Endothelial cell of hepatic sinusoid (primary cell): Measurements from ENCODE around the gene ACTR5.
"Not testable (repeated sequence)": the region's sequence is repeated elsewhere in the genome, so short reads cannot be mapped to it uniquely, and the experiment has no call there.

Experiments used
- in situ Hi-C: cut with HindIII; loops from 2 replicates; pipeline ENCODE4 v1.10.0; 2017; ENCODE audit warnings: low sequenced_read_pairs

The ACTR5 gene

DNA sequence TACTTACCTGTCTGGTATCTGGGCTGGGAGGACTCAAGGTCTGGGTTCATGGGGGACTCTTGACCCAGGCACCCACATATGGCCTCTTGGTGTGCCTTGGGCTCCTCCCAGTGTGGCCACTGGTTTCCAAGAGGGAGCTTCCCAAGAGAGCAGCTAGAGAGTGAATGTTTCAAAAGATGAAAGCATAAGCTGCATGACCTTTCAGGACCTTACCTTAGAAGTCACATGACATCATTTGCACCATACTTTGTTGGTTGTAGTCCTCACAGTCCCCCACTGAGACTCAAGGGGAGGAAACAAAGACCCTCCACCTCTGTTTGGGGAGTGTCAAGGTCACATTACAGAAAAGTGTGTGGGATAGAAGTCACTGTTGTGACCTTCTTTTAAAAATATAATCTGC lies 13.9 kb downstream of the ACTR5 start:
- in situ Hi-C loops: no loop called here

DNA sequence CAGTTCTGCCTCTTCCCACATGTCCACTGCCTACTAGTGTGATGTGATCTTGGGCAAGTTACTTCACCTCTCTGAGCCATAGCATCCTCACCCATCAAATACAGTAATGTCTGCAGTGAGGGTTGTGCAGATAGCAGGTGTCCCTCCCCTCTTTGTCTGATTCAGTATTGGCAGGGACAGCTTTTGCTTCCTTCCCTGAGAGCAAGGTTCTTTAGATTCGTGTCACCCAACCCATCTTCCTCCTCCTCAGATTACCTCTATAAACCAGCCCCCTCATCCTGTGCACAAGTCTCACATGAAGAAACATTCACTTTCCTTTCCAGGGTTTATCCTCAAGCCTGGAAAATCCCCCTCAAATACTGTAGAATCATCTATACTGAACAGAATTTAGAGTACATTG lies 15.4 kb downstream of the ACTR5 start:
- in situ Hi-C loops: no loop called here

DNA sequence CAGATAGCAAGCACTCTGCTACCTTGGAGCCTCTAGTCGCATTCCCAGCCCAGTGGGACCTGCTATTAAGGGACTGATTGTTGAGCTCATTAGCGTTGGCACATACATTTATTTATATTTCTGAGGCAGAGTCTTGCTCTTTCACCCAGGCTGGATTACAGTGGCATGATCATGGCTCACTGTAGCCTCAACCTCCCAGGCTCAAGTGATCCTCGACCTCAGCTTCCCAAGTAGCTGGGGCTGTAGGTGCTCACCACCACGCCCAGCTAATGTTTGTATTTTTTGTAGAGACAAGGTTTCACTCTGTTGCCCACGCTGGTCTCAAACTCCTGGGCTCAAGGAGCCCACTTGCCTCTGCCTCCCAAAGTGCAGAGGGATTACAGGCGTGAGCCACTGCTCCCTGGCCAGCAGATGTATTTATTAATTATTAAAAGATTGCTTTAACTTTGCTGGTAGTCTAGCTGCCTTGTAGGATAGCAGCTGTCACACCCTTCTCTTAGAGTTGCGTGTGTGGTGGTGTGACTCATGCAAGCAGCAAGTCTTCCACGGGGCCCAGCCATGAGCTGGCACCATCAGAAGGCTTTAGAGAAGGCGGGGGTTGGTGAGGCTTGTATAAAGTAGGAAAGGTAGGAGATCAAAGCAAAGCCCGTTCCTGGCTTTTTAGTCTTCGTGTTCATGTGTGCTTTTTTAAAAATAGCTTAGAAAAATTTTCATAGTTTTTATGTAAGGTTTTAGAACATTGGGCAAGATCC lies 16.5 kb downstream of the ACTR5 start:
- in situ Hi-C loops: no loop called here

DNA sequence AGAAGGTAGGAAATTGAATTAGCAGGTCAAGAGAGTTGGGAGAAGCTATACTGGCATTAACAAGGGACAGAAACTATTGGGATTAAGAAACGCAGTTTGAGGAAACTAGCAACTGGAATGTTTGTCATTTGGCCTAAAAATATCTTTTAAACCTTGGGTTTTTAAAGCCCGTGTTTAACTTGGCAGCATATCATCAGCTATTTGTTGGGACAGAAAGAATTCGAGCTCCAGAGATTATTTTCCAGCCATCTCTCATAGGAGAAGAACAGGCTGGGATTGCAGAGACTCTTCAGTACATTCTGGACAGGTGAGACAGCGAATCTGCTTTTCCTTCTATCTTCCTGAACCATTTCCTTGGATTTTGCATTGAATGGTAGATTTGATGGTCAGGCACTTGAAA lies 17.8 kb downstream of the ACTR5 start:
- in situ Hi-C loops: no loop called here

DNA sequence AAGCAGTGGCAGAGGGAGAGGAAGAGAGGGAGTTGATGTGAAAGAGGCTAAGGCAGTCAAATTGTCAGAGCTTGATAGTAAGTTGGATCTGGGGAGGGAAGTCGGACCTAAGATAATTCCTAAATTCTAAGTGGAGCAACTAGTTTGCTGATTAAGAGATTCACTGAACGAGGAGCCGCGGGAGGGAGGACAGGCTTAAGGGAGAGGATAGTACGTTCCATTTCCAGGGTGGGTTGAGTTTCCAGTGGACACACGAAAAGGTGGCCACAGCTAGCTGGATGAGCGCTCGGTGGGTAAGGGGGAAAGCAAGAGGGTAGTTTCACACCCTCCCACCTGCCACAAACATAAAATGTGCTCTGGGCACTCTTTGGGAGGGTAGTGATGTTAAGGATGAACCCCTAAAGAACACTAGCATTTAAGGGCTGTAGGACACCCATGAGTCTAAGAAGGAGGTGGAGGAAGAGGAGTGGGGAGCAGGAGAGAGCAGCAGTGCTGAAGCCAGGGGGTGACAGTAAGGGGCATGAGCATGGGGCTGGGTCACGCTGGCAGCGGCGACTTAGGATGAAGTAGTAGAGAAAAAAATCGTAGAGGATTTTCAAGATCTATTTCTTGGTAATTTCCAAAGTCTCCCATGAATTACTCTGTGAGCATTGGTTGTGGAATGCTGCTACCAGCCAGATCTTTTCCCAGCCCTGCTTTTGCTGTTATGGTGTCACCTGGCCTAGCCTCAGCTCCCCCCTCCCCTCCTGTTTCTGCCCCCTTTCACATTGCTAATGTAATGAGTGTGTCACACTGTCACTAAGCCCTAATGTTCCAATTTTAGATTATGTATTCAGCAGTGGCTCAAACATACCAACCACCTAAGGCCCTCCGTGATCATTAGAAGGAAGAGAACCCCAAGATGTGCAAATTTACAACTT lies 21.4 kb downstream of the ACTR5 start:
- in situ Hi-C loops: no loop called here

DNA sequence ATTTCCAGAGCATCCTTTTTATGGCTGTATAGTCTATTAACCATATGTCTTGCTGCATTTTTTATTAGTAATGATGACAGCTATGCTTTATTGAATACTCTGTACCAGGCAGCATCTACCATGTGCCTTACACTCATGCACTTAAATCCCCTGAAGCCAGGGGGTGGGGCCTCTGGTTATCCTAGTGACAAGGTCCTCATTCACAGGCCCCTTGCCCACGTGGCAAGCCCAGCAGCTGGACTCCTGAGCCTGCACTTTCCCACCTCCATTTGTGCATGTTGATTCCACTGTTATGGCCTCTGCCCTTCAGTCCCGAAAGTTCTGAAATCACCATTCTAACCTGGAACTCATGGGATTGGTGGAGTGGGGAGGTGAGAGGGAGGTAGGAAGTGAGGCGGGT lies 22.3 kb downstream of the ACTR5 start:
- in situ Hi-C loops: no loop called here

DNA sequence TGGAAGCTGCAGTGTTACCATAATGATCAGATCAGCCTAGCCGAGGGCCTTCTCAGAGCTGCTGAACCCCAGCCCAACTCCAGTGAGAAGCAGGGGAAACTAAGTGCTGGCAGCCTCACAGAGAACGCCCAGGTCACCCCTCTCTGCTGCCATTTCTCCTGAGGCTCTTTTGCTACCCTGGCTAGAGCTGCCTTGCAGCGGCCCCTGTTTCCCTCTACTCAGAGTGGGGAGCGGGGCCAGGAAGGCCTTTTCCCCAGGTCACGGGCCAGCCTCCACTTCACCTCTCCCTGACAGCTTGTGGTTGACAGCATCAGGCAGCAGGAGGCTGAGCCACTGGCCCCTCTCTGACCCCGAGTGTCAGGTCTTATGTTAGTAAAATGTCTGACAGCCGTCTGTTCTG lies 22.7 kb downstream of the ACTR5 start:
- in situ Hi-C loops: no loop called here

DNA sequence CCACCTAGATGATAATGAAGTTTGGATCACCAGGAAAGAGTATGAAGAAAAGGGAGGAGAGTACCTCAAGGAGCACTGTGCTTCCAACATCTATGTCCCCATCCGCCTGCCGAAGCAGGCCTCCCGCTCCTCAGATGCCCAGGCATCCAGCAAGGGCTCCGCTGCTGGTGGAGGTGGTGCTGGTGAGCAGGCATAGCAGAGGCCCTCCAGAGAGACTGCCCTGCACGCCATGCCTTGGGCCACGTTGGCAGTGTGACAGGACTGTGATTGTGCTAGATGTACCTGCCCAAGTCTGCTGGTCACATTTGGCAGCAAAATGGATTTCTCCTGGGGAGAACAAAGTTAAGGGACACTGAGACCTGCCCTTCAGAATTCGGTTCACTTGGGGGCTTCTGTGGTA lies 23.4 kb downstream of the ACTR5 start:
- in situ Hi-C loops: no loop called here

DNA sequence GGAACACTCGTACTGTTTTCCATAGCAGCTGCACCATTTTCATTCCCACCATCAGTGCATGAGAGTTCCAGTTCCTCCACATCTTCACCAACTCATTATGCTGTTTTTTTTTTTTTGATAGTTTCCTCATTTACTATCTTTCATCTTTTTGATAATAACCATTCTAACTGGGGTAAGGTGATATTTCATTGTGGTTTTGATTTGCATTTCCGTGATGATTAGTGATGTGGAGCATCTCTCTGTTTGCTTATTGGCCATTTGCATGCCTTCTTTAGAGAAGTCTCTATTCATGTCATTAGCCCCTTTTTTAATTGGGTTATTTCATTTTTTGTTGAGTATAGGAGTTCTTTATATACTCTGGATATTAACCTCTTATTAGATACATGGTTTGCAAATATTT lies 25.9 kb downstream of the ACTR5 start:
- in situ Hi-C loops: no loop called here

DNA sequence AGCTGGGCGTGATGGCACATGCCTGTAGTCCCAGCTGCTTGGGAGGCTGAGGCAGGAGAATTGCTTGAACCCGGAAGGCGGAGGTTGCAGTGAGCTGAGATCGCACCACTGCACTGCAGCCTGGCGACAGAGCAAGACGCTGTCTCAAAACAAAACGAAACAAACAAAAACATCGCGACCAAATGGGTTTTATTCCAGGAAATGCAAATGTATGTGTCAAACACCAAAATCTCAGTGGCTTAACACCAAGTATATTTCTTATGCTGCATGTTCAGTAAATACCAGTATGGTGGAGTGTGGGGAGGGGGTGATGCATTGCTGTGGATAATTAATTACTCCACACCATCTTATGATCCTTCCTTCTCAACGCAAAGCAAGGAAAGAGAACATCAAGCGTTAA lies 28.1 kb downstream of the ACTR5 start:
- in situ Hi-C loops: no loop called here

DNA sequence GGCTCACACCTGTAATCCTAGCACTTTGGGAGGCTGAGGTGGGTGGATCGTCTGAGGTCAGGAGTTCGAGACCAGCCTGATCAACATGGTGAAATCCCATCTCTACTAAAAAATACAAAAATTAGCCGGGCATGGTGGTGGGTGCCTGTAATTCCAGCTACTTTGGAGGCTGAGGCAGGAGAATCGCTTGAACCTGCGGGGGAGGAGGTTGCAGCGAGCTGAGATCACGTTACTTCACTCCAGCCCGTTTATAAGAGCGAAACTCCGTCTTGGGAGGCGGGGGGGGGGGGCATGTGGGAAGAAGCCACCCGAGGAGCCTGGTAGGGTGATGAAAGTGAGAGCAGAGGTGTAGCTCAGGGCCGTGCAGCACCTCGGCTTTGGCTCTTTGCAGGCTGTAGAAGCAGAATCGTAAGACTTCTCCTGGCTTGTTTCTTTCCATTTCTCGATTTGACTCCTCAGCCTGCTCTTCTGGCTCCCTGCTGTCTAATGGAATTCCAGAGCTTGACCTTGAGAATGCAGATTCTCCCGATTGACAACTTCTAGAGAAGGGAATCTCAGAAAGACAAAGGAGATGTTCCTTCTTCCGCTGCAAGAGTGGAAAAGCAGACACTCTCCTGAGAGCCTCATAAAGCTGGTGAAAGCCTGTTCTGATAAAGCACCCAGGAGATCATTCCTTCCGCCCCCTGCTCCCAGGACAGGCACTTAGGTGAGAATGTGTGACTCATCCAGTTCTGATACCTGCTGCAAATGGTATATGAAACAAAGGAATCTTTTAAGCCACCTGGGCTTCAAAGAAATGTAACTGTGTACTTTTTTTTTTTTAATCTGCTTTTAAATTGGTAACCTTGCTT lies 31.2 kb downstream of the ACTR5 start:
- in situ Hi-C loops: no loop called here

DNA sequence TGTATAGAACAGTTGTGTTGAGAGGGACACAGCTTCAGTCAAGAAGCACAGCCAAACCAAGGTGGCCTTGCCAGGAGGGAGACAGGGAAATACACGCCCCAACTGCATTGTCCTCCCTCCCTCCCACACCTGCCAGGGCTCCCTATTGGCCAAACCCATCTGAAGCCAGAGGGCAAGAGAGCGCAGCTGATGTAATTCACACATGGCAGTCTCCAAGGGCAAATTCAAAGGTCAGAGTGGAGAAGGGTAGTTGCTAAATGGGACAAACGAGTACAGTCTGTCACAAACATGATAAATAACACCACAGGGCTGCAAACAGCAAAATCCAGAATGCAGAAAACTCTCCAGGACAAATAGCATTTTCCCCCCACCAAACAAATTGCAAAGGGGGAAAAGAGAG lies 34.0 kb downstream of the ACTR5 start:
- in situ Hi-C loops: no loop called here

DNA sequence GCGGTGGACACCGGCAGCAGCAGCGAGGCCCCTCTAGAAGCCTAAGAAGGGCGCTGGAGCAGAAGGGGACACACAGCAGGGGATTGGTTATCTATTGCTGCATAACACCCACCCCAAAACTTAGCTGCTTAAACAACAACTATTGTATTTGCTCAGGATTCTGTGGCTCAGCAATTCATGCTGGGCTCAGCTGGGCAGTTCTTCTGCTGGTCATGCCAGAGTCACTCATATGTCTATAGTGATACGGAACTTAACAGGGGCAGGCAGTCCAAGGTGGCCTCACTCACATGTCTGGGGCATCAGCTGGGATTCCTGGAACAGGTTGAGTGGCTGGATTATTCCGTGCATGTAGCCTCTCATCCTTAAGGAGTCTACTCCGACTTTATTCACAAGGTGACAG lies 39.6 kb downstream of the ACTR5 start:
- in situ Hi-C loops: no loop called here

DNA sequence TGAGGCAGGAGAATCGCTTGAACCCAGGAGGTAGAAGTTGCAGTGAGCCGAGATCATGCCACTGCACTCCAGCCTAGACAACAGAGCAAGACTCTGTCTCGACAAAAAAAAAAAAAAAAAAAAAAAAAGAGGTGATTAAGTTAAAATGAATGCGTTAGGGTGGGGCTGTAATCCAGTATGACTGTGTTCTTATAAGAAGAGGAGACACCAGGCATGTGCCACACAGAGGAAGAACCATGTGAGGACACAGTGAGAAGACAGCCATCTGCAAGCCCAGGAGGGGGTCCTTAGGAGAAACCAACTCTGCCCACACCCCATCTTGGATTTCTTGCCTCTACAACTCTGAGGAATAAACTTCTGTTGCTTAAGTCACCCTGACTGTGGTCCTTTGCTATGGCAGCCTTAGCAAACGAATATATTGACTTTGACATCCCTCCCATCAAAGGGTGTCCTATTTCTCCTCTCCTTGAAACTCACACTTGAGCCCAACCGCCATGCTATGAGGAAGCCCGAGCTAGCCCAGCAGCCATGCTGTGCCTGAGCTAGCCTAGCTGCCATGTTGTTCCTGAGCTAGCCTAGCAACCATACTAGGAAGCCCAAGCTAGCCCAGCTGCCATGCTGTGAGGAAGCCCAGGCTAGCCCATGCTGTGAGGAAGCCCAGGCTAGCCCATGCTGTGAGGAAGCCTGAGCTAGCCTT lies 41.4 kb downstream of the ACTR5 start:
- in situ Hi-C loops: no loop called here

DNA sequence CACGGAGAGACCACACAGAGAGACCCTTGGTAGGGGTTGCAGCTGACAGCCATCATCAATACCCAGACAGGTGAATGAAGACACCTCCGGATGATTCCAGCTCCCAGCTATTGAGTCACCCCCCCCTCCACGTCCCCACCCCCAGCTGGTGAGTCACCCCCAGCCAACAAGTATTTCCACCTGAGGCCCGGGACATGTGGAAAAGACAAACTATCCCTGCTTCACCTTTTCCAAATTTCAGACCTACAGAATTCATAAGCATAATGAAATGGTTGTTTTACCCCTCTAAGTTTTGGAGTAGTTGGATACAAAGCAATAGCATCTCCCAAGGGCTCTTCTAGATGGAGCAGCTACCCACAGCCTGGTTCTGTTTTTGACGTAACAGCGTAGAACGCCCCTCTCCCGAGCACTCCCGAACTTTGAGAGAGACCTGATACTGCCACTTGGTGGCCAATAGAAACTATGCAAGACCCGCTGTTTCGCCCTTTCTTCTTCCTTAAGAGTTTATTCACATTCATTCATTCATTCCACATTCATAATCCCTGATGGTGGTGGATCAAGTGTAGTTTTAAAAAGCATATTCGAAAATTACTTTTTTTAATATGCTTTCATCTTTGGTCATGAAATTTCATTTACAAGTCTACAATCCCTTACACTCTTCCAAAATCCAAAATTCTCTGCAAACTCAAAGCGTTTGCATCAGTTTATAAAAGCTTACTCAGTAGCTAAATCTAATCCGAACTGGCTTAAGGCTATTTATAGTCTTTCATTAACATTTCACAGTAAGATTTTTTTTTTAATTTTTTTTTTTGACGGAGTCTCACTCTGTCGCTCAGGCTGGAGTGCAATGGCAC lies 42.2 kb downstream of the ACTR5 start:
- in situ Hi-C loops: no loop called here

DNA sequence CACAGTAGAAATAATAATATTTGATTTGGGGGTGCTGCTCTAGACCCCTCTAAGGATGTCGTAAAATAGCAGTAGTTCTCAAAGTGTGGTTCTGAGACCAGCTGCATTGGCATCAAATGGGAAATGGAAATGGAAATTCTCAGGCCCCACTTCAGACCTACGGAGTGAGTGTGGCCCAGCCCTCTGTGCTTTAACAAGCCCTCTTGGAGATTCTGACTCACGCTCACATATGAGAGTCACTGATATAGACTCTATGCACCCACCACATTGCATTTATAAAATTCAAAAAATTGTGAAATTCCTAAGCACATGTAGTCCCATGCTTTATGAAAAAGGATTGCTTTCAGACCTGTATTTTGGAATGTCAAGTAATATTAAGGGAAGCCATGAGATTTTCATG lies 43.0 kb downstream of the ACTR5 start:
- in situ Hi-C loops: no loop called here

DNA sequence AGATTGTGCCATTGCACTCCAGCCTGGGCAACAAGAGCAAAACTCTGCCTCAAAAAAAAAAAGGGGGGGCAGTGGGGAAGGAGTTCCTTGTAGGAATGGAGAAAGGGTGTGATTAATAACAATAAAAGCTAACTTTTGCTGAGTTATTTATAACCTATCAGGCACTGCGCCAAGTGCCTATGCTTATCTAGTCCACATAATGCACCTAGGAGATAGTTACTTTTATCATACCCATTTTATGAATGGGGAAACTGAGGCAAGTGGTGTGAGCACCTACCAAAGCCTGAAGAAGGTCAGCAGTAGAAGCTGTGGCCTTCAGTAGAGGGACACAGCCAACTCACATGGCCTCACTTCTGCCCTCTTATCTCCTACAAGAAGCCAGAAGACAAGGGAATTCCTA lies 43.7 kb downstream of the ACTR5 start:
- in situ Hi-C loops: no loop called here

DNA sequence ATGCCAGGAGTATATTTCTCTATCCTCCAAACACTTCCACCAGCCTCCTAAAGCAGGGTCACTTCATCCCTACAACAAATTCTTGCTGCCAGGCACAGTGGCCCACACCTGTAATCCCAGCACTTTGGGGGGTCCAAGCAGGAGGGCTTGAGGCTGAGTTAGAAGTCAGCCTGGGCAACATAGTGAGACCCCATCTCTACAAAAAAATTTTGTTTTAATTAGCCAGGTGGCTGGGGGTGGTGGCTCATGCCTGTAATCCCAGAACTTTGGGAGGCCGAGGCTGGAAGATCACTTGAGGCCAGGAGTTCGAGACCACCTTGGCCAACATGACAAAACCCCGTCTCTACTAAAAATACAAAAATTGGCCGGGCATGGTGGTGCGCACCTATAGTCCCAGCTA lies 45.8 kb downstream of the ACTR5 start:
- in situ Hi-C loops: not testable (repeated sequence)

DNA sequence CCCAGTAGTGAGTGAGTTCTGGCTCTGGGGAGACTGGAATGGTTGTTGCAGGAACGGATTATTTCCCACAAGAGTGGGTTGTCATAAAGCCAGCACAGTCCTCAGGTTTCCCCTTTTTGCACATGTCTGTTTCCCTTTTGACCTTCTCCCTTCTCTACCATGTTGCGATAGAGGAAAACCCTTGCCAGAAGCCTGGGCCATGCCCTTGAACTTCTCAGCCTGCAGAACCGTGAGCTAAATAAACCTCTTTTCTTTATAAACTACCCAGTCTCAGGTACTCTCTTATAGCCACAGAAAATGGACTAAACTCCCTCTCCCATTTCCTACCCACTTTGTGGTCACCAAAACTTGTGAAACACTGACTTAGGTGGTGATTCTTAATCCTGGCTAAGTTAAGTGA lies 50.0 kb downstream of the ACTR5 start:
- in situ Hi-C loops: no loop called here

DNA sequence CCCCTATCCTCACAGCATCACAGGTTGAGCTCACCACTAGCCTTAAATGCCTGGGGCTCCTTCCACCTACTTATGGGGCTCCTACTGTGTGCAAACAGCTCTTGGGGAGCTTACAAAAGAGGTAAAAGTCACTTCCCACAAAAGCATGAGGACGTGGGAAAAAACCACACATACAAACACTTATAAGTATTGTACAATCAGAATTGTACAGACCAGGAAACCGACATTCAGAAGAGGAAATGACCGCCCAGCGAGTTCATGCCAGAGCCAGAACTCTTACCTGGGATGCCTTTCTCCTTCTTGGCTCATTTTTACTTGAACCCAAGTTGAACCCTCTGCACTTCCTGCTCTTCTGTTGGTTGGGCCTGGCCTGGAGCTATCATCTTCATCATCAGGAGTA lies 50.9 kb downstream of the ACTR5 start:
- in situ Hi-C loops: no loop called here
